Brain microvascular endothelial cell (primary cell): ENCODE measurements around the gene ZNF394.
A peak's percentile ranks its signal among the peaks of the same experiment; 100 is the strongest.

Source experiments
- DNase-seq: peaks from one replicate; pipeline ENCODE4 v3.0.0-alpha.2; 2020
- H3K27ac ChIP-seq: fragments of 250-450 bp; sonication (Bioruptor Pico); 2 replicates; pipeline ENCODE4 v1.5.1; 2020; ENCODE audit warnings: mild to moderate bottlenecking, moderate library complexity
- H3K27me3 ChIP-seq: fragments of 250-450 bp; sonication (Bioruptor Pico); replicated peaks from 2 replicates; pipeline ENCODE4 v1.5.1; 2020; ENCODE audit warnings: mild to moderate bottlenecking
- H3K36me3 ChIP-seq: fragments of 250-450 bp; sonication (Bioruptor Pico); replicated peaks from 2 replicates; pipeline ENCODE4 v1.5.1; 2020; ENCODE audit warnings: mild to moderate bottlenecking
- H3K4me3 ChIP-seq: 2 replicates; pipeline ENCODE4 v1.5.1; 2011; ENCODE audit warnings: low read depth, mild to moderate bottlenecking, control low read depth, low read length, moderate library complexity
- CTCF ChIP-seq: IDR thresholded peaks from 2 replicates; pipeline ENCODE4 v1.5.1; 2011; ENCODE audit warnings: low read depth, mild to moderate bottlenecking, moderate library complexity, low read length, control low read depth, inconsistent platforms; ENCODE audit errors: missing control alignments
- in situ Hi-C: cut with HindIII; loops from 2 replicates; pipeline ENCODE4 v1.10.0; 2017; ENCODE audit warnings: low sequenced_read_pairs, low pct_ligation_motif_present

Gene ZNF394

GRCh38 chr7:99540542-99540941, 40.5 kb upstream of the ZNF394 start:
- in situ Hi-C loops = no loop called here
- no peak overlapping the region for H3K4me3 ChIP-seq
- no peak overlapping the region for H3K27ac ChIP-seq
- H3K27me3 ChIP-seq = no peaks in the 10 kb centered on the region
- no peak for DNase-seq
- H3K36me3 ChIP-seq = no peaks in the 10 kb centered on the region
- no peak for TF ChIP-seq CTCF

GRCh38 chr7:99539213-99539811, 39.2 kb upstream of the ZNF394 start:
- H3K27me3 ChIP-seq = no peaks in the 10 kb centered on the region

GRCh38 chr7:99535667-99536066, 35.6 kb upstream of the ZNF394 start:
- no peak overlapping the region for H3K4me3 ChIP-seq
- H3K27ac ChIP-seq = no peak overlapping the region
- H3K27me3 ChIP-seq = no peaks in the 10 kb centered on the region
- no peak for DNase-seq
- in situ Hi-C loops = no loop called here
- TF ChIP-seq CTCF = no peak
- H3K36me3 ChIP-seq = peaks cover 30% of the 10 kb centered on the region

More at GRCh38 chr7:99539213-99539811, 39.2 kb upstream of the ZNF394 start:
- DNase-seq = no peak
- in situ Hi-C loops = no loop called here
- TF ChIP-seq CTCF = no peak
- no peak overlapping the region for H3K4me3 ChIP-seq
- H3K27ac ChIP-seq = no peak overlapping the region
- H3K36me3 ChIP-seq = no peaks in the 10 kb centered on the region

GRCh38 chr7:99531354-99531765, 31.3 kb upstream of the ZNF394 start:
- H3K27ac ChIP-seq = no peak overlapping the region
- no peak for DNase-seq
- H3K36me3 ChIP-seq = peaks cover 63% of the 10 kb centered on the region
- no peak overlapping the region for H3K4me3 ChIP-seq
- TF ChIP-seq CTCF = no peak
- in situ Hi-C loops = no loop called here
- no peaks in the 10 kb centered on the region for H3K27me3 ChIP-seq

- TF ChIP-seq CTCF = peak; percentile 47
- Histone ChIP-seq H3K27me3 (no peaks in the 10 kb centered on the region), H3K4me3 (no peak overlapping the region), H3K27ac (no peak overlapping the region), H3K36me3 (peaks cover 53% of the 10 kb centered on the region)
- in situ Hi-C loops = no loop called here
- DNase-seq = peak; percentile 4
These were observed 25.8 kb upstream of the ZNF394 start for GRCh38 chr7:99525713-99526440.
